SKM-1 treated with dmso at 0.1 percent for 144 hours (cell line): ENCODE results near the gene NT5C3B.
"Not testable (repeated sequence)": the region's sequence is repeated elsewhere in the genome, so short reads cannot be mapped to it uniquely, and the experiment has no call there.

Experiments
- DNase-seq: peaks from one replicate; lab custom pipeline; 2025; ENCODE audit not compliant: unreplicated experiment; lab: John Stamatoyannopoulos, UW

NT5C3B gene

GRCh38 chr17:41785091-41785858 is 50.8 kb downstream of the NT5C3B start:
- no peak for DNase-seq

GRCh38 chr17:41784207-41784744 is 51.8 kb downstream of the NT5C3B start:
- peak; percentile 50 for DNase-seq

GRCh38 chr17:41782142-41782541 is 53.9 kb downstream of the NT5C3B start:
- DNase-seq = no peak

GRCh38 chr17:41781404-41782110 is 54.5 kb downstream of the NT5C3B start:
- DNase-seq = no peak

GRCh38 chr17:41779954-41780353 is 56.1 kb downstream of the NT5C3B start:
- no peak for DNase-seq

- no peak for DNase-seq
Measured at GRCh38 chr17:41777574-41778188, 58.4 kb downstream of the NT5C3B start.

- DNase-seq = no peak
Measured at GRCh38 chr17:41777157-41777573, 58.9 kb downstream of the NT5C3B start.

GRCh38 chr17:41776262-41776900 is 59.7 kb downstream of the NT5C3B start:
- DNase-seq = not testable (repeated sequence)

- no peak for DNase-seq
Measured at GRCh38 chr17:41775394-41776226, 60.4 kb downstream of the NT5C3B start.
